ENCODE measurements around the gene NKD1. TPM values are rescaled to one million over a fixed set of nuclear protein-coding genes. Genes with fewer than 3 reads are reported as not detected.
"Not testable (repeated sequence)": the region's sequence is repeated elsewhere in the genome, so short reads cannot be mapped to it uniquely, and the experiment has no call there.

The NKD1 gene
- total and polyA plus RNA-seq, 2 of the 8 experiments (the other 6 are each of a cell fraction or from before 2014, with no cell fraction given), result 0.70 to 4.5 TPM

GRCh38 chr16:50503868-50504531 lies 44.2 kb upstream of the NKD1 start:
- ChIA-PET POLR2A (ENCODE audit: partially characterized antibody) (interaction anchor here (0.6 kb wide), 1 partner anchor 269 kb away, joined by 3 read pairs; no protein-coding TSS in a partner anchor), CTCF (ENCODE audit: partially characterized antibody) (interaction anchor here (0.6 to 1.3 kb wide), 5 partner anchors 9 to 302 kb away, joined by 3 to 8 read pairs (median 3); no protein-coding TSS in a partner anchor)
- H3K36me3 ChIP-seq (ENCODE audit: control insufficient read depth in 2 of 4, insufficient read depth in 4 of 4, low read length in 3 of 4); H3K79me1 ChIP-seq (ENCODE audit: low read depth, low read length); H2AK5ac ChIP-seq (ENCODE audit: low read depth, low read length); H2BK20ac ChIP-seq (ENCODE audit: low read length); H3K23me2 ChIP-seq (ENCODE audit: low read depth, low read length); H2BK5ac ChIP-seq (ENCODE audit: low read depth, low read length); FAIRE-seq; H3K9ac ChIP-seq (replicated peaks in 1 of 4; ENCODE audit: extremely low read depth in 1 of 4, low read depth in 3 of 4, low read length in 3 of 4); H3K27ac ChIP-seq (ENCODE audit: low read depth, low read length); H2BK120ac ChIP-seq (replicated peaks; ENCODE audit: low read depth, low read length); H2AFZ ChIP-seq (ENCODE audit: low read length); H3K14ac ChIP-seq (ENCODE audit: insufficient read length); H4K5ac ChIP-seq (ENCODE audit: insufficient read length, low read depth, low read length); H3K23ac ChIP-seq (ENCODE audit: insufficient read length); H3K9me3 ChIP-seq (ENCODE audit: insufficient read depth in 2 of 2, low read depth in 1 of 2, low read length in 1 of 2); H3K4me2 ChIP-seq (ENCODE audit: insufficient read depth in 1 of 2, low read depth in 2 of 2, low read length in 2 of 2); DNase-seq (ENCODE audit: low read depth in 1 of 2, low spot score in 2 of 2); H4K20me1 ChIP-seq (replicated peaks in 1 of 2; ENCODE audit: control insufficient read depth in 1 of 2, insufficient read depth in 2 of 2, low read length in 2 of 2); H3K27me3 ChIP-seq (replicated peaks in 1 of 4; ENCODE audit: control insufficient read depth in 3 of 4, extremely low read depth in 1 of 4, insufficient read depth in 3 of 4, low read length in 3 of 4); H3K79me2 ChIP-seq (ENCODE audit: control insufficient read depth in 1 of 2, insufficient read depth in 2 of 2, low read length in 2 of 2); H2BK12ac ChIP-seq (ENCODE audit: low read depth, low read length); H4K8ac ChIP-seq (ENCODE audit: extremely low read depth, insufficient read depth, low read length); H3K4me1 ChIP-seq (replicated peaks in 1 of 4; ENCODE audit: control insufficient read depth in 3 of 4, insufficient read depth in 4 of 4, low read length in 3 of 4); H3K18ac ChIP-seq (ENCODE audit: extremely low read depth, low read length); H3K56ac ChIP-seq (replicated peaks; ENCODE audit: insufficient read length, low read depth, low read length); H3K4me3 ChIP-seq (ENCODE audit: extremely low read depth in 1 of 4, insufficient read depth in 2 of 4, low read depth in 3 of 4, low read length in 4 of 4); H3K4ac ChIP-seq (replicated peaks; ENCODE audit: insufficient read length, low read depth, low read length): not testable (repeated sequence)
- 89% methylated on average over 8 of the region's 8 CpGs; no CpG with 5 or more reads in 1 of the 2 experiments for WGBS, 2 experiments (ENCODE audit: extremely low coverage in 1 of 2, insufficient coverage in 1 of 2, insufficient read length in 1 of 2, insufficient replicate concordance in 2 of 2, low coverage in 1 of 2, low lambda C conversion rate in 2 of 2, missing lambda C conversion rate in 1 of 2)
- peak overlapping the region; percentile 11 for H4K91ac ChIP-seq (replicated peaks; ENCODE audit: insufficient read length, low read length)
- H2BK15ac ChIP-seq (ENCODE audit: low read length), result 0 out of 2 replicates have a peak overlapping the region, but pooled peaks have one; percentile 19

All from H1 (cell line).